Testis (tissue), 2 donors: Measurements from ENCODE around the gene NOA1.

Experiments
- POLR2A ChIP-seq: fragments of 450-650 bp; IDR thresholded peaks from one replicate; pipeline ENCODE4 v1.6.1; 2017; ENCODE audit warnings: antibody characterized with exemption, mild to moderate bottlenecking, moderate library complexity
- TF ChIP-seq, protein P1 (sequence below), 3 experiments: fragments of 450-650 bp in 2 of 3; fragments of 200-600 bp in 1 of 3; sonication (generic) in 1 of 3; IDR thresholded peaks; one replicate each; pipeline ENCODE4 v1.5.1; 2016 to 2019; ENCODE audit warnings: antibody characterized with exemption in 3 of 3, mild to moderate bottlenecking in 2 of 3, moderate library complexity in 1 of 3

DNA sequence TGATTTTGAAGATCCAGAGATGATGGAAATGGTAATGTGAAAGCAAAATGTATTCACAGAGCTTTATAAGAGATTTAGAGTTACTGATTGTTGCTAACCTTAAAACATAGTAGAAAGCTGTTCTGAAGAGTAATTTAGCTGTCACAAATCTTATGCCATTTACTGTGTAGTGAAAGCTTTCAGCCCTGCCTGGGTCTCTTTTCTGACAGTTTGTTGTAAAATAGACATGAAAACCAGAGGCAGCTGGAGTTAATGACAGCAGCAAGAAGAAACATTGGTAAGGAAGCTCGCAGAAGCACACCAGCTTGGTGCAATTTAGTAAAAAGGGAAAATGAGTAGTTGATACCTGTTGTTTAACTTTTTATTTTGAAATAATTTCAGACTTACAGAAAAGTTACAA, 22.3 kb upstream of the NOA1 start:
- TF ChIP-seq, protein P1, sequence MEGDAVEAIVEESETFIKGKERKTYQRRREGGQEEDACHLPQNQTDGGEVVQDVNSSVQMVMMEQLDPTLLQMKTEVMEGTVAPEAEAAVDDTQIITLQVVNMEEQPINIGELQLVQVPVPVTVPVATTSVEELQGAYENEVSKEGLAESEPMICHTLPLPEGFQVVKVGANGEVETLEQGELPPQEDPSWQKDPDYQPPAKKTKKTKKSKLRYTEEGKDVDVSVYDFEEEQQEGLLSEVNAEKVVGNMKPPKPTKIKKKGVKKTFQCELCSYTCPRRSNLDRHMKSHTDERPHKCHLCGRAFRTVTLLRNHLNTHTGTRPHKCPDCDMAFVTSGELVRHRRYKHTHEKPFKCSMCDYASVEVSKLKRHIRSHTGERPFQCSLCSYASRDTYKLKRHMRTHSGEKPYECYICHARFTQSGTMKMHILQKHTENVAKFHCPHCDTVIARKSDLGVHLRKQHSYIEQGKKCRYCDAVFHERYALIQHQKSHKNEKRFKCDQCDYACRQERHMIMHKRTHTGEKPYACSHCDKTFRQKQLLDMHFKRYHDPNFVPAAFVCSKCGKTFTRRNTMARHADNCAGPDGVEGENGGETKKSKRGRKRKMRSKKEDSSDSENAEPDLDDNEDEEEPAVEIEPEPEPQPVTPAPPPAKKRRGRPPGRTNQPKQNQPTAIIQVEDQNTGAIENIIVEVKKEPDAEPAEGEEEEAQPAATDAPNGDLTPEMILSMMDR (IDR thresholded peaks at IDR 0.05): no peak
- TF ChIP-seq POLR2A: no peak
